GM23338 (cell line): Measurements from ENCODE around the gene CDH4. TPM values are rescaled to one million over a fixed set of nuclear protein-coding genes. Genes with fewer than 3 reads are reported as not detected.

Experiments used
- ATAC-seq: fragments of 200-7000 bp; cut with Tn5 transposase; 3 replicates; pipeline ENCODE4 v1.9.1; 2020
- DNase-seq: peaks from one replicate; pipeline ENCODE4 v3.0.0-alpha.2; 2015; ENCODE audit warnings: low spot score
- H2AFZ ChIP-seq: fragments of 200-600 bp; sonication (generic); 2 replicates; pipeline ENCODE4 v1.8.0; 2016; ENCODE audit warnings: antibody characterized with exemption, mild to moderate bottlenecking, moderate library complexity
- H3F3A ChIP-seq: fragments of 200-600 bp; sonication (generic); replicated peaks from 2 replicates; pipeline ENCODE4 v1.8.0; 2017; ENCODE audit warnings: antibody characterized with exemption, mixed run types, low read depth
- H3K27ac ChIP-seq: fragments of 200-600 bp; sonication (generic); 2 replicates; pipeline ENCODE4 v1.6.1; 2016; ENCODE audit warnings: low read depth
- H3K27me3 ChIP-seq: fragments of 200-600 bp; sonication (generic); 2 replicates; pipeline ENCODE4 v1.8.0; 2016; ENCODE audit warnings: mild to moderate bottlenecking, mixed run types, moderate library complexity; ENCODE audit not compliant: insufficient read depth
- H3K36me3 ChIP-seq: fragments of 200-600 bp; sonication (generic); 2 replicates; pipeline ENCODE4 v1.8.0; 2016; ENCODE audit warnings: mild to moderate bottlenecking; ENCODE audit not compliant: insufficient read depth
- H3K4me1 ChIP-seq: fragments of 200-600 bp; sonication (generic); 2 replicates; pipeline ENCODE4 v1.8.0; 2016; ENCODE audit warnings: mild to moderate bottlenecking, moderate library complexity; ENCODE audit not compliant: insufficient read depth
- H3K4me2 ChIP-seq: fragments of 200-600 bp; sonication (generic); 2 replicates; pipeline ENCODE4 v1.7.1; 2017; ENCODE audit warnings: mixed run types
- H3K4me3 ChIP-seq: fragments of 200-600 bp; sonication (generic); 2 replicates; pipeline ENCODE4 v1.6.1; 2016; ENCODE audit warnings: mixed run types
- H3K79me2 ChIP-seq: fragments of 200-600 bp; sonication (generic); replicated peaks from 2 replicates; pipeline ENCODE4 v1.8.0; 2017; ENCODE audit warnings: mild to moderate bottlenecking; ENCODE audit not compliant: insufficient read depth
- H3K9me2 ChIP-seq: fragments of 200-600 bp; sonication (generic); 2 replicates; pipeline ENCODE4 v1.8.0; 2017; ENCODE audit not compliant: insufficient read depth
- H4K20me1 ChIP-seq: fragments of 200-600 bp; sonication (generic); replicated peaks from 2 replicates; pipeline ENCODE4 v1.8.0; 2017; ENCODE audit warnings: mild to moderate bottlenecking; ENCODE audit not compliant: insufficient read depth
- H3K27ac Mint-ChIP-seq: 2 replicates; pipeline ENCODE4 v1.8.0; 2020; ENCODE audit warnings: inconsistent platforms, mild to moderate bottlenecking, moderate library complexity, mixed read lengths
- H3K27me3 Mint-ChIP-seq: 3 replicates; pipeline ENCODE4 v1.8.0; 2022; ENCODE audit warnings: low read depth, mild to moderate bottlenecking, moderate library complexity, mixed read lengths, inconsistent platforms; ENCODE audit not compliant: insufficient read depth, poor library complexity
- H3K36me3 Mint-ChIP-seq: 3 replicates; pipeline ENCODE4 v1.8.0; 2021; ENCODE audit warnings: low read depth, mild to moderate bottlenecking, inconsistent platforms, moderate library complexity, mixed read lengths
- H3K4me1 Mint-ChIP-seq: 3 replicates; pipeline ENCODE4 v1.8.0; 2020; ENCODE audit warnings: mild to moderate bottlenecking, inconsistent platforms, mixed read lengths
- H3K4me3 Mint-ChIP-seq: 3 replicates; pipeline ENCODE4 v1.8.0; 2021; ENCODE audit warnings: moderate library complexity, mild to moderate bottlenecking, inconsistent platforms, mixed read lengths
- H3K9me3 Mint-ChIP-seq: 3 replicates; pipeline ENCODE4 v1.8.0; 2020; ENCODE audit warnings: moderate library complexity, mild to moderate bottlenecking, inconsistent platforms, mixed read lengths
- CREB1 ChIP-seq: fragments of 250-450 bp; sonication (Bioruptor Pico); IDR thresholded peaks from 2 replicates; pipeline ENCODE4 v1.5.0; 2020; ENCODE audit warnings: low read depth, mild to moderate bottlenecking, moderate library complexity
- ETS1 ChIP-seq: IDR thresholded peaks from 2 replicates; pipeline ENCODE4 v1.6.1; 2016; ENCODE audit warnings: antibody characterized with exemption
- EZH2 ChIP-seq: fragments of 200-600 bp; sonication (generic); IDR thresholded peaks from one replicate; pipeline ENCODE4 v1.8.0; 2017; ENCODE audit warnings: antibody characterized with exemption, mild to moderate bottlenecking, low read depth; ENCODE audit not compliant: unreplicated experiment
- EZH2phosphoT487 ChIP-seq: fragments of 200-600 bp; sonication (generic); IDR thresholded peaks from one replicate; pipeline ENCODE4 v1.8.1; 2018; ENCODE audit warnings: antibody characterized with exemption; ENCODE audit not compliant: unreplicated experiment
- JUNB ChIP-seq: IDR thresholded peaks from one replicate; pipeline ENCODE4 v1.6.1; 2016; ENCODE audit warnings: antibody characterized with exemption; ENCODE audit not compliant: unreplicated experiment
- NANOG ChIP-seq: IDR thresholded peaks from 2 replicates; pipeline ENCODE4 v1.6.1; 2016; ENCODE audit warnings: antibody characterized with exemption, borderline replicate concordance
- ZNF331 ChIP-seq: fragments of 250-450 bp; sonication (Bioruptor Pico); IDR thresholded peaks from 2 replicates; pipeline ENCODE4 v1.5.0; 2020; ENCODE audit warnings: low read depth, mild to moderate bottlenecking, moderate library complexity
- polyA plus RNA-seq: library from polyadenylated mRNA; unstranded; fragments of >200 nt; fragmentation: Nextera tagmentation; extraction: Ambion mirVana; gene quantifications from 2 replicates; pipeline ENCODE4 v1.2.1, GENCODE V29; 2016
- total RNA-seq: library from RNA; depleted of rRNA; stranded (reverse); fragments of >200 nt; shearing (Covaris generic); gene quantifications from 2 replicates; pipeline ENCODE4 v1.2.3, GENCODE V29; 2014
- TF ChIP-seq, protein P1 (sequence below): fragments of 250-450 bp; sonication (Bioruptor Pico); IDR thresholded peaks from 2 replicates; pipeline ENCODE4 v1.5.0; 2020; ENCODE audit warnings: mild to moderate bottlenecking, moderate library complexity

CDH4 gene
- total and polyA plus RNA-seq, 2 experiments from 2014 or later = 1.2 to 4.2 TPM

- TF ChIP-seq, protein P1, sequence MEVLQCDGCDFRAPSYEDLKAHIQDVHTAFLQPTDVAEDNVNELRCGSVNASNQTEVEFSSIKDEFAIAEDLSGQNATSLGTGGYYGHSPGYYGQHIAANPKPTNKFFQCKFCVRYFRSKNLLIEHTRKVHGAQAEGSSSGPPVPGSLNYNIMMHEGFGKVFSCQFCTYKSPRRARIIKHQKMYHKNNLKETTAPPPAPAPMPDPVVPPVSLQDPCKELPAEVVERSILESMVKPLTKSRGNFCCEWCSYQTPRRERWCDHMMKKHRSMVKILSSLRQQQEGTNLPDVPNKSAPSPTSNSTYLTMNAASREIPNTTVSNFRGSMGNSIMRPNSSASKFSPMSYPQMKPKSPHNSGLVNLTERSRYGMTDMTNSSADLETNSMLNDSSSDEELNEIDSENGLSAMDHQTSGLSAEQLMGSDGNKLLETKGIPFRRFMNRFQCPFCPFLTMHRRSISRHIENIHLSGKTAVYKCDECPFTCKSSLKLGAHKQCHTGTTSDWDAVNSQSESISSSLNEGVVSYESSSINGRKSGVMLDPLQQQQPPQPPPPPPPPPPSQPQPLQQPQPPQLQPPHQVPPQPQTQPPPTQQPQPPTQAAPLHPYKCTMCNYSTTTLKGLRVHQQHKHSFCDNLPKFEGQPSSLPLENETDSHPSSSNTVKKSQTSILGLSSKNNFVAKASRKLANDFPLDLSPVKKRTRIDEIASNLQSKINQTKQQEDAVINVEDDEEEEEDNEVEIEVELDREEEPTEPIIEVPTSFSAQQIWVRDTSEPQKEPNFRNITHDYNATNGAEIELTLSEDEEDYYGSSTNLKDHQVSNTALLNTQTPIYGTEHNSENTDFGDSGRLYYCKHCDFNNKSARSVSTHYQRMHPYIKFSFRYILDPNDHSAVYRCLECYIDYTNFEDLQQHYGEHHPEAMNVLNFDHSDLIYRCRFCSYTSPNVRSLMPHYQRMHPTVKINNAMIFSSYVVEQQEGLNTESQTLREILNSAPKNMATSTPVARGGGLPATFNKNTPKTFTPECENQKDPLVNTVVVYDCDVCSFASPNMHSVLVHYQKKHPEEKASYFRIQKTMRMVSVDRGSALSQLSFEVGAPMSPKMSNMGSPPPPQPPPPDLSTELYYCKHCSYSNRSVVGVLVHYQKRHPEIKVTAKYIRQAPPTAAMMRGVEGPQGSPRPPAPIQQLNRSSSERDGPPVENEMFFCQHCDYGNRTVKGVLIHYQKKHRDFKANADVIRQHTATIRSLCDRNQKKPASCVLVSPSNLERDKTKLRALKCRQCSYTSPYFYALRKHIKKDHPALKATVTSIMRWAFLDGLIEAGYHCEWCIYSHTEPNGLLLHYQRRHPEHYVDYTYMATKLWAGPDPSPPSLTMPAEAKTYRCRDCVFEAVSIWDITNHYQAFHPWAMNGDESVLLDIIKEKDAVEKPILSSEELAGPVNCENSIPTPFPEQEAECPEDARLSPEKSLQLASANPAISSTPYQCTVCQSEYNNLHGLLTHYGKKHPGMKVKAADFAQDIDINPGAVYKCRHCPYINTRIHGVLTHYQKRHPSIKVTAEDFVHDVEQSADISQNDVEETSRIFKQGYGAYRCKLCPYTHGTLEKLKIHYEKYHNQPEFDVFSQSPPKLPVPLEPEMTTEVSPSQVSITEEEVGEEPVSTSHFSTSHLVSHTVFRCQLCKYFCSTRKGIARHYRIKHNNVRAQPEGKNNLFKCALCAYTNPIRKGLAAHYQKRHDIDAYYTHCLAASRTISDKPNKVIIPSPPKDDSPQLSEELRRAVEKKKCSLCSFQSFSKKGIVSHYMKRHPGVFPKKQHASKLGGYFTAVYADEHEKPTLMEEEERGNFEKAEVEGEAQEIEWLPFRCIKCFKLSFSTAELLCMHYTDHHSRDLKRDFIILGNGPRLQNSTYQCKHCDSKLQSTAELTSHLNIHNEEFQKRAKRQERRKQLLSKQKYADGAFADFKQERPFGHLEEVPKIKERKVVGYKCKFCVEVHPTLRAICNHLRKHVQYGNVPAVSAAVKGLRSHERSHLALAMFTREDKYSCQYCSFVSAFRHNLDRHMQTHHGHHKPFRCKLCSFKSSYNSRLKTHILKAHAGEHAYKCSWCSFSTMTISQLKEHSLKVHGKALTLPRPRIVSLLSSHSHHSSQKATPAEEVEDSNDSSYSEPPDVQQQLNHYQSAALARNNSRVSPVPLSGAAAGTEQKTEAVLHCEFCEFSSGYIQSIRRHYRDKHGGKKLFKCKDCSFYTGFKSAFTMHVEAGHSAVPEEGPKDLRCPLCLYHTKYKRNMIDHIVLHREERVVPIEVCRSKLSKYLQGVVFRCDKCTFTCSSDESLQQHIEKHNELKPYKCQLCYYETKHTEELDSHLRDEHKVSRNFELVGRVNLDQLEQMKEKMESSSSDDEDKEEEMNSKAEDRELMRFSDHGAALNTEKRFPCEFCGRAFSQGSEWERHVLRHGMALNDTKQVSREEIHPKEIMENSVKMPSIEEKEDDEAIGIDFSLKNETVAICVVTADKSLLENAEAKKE (CRISPR knock-in tag) = no peak
- TF ChIP-seq CREB1 = no peak
Observed at GRCh38 chr20:61919675-61920365, 667.8 kb downstream of the CDH4 start (continued).

DNA sequence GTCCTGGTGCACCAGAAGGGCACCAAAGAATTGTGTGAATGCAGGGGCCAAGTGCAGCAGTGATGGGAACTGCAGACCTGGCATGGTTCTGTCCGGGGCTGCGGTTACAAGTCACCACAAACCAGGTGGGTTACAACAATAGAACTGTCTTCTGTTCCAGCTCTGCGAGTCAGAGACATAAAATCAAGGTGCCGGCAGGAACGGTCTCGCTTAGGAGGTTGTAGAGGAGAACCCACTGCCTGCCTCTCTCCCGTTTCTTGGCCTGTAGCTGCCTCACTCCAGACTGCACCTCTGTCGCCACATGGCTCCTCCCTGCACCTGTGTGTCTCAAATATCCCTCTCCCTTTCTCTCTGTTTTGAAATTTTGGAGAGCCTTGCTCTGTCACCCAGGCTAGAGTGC, 670.4 kb downstream of the CDH4 start:
- peaks cover 5% of the 10 kb centered on the region for H3K27me3 Mint-ChIP-seq
- TF ChIP-seq EZH2 = no peak
- no peak for TF ChIP-seq EZH2phosphoT487
- TF ChIP-seq ZNF331 = no peak
- no peak for TF ChIP-seq ETS1
- no peak for TF ChIP-seq JUNB
- no peak for TF ChIP-seq CREB1
- TF ChIP-seq, protein P1 (CRISPR knock-in tag) = no peak
- TF ChIP-seq NANOG = no peak

More for the DNA sequence above, 670.4 kb downstream of the CDH4 start:
- ATAC-seq (no peak), DNase-seq (no peak)
- no peaks in the 10 kb centered on the region for H3K27me3 ChIP-seq
- no peaks in the 10 kb centered on the region for H3K79me2 ChIP-seq
- H2AFZ ChIP-seq = no peak overlapping the region
- no peaks in the 10 kb centered on the region for H3K36me3 ChIP-seq
- no peak overlapping the region for H3K4me2 ChIP-seq
- no peaks in the 10 kb centered on the region; the same call in 2 of the 3 replicates for H3K36me3 Mint-ChIP-seq
- H4K20me1 ChIP-seq = no peaks in the 10 kb centered on the region
- no peaks in the 10 kb centered on the region for H3K4me1 ChIP-seq
- no peak overlapping the region for H3K4me3 ChIP-seq
- no peaks in the 10 kb centered on the region for H3K9me2 ChIP-seq
- H3K27ac Mint-ChIP-seq = no peak overlapping the region
- no peaks in the 10 kb centered on the region for H3F3A ChIP-seq
- H3K4me3 Mint-ChIP-seq = no peak overlapping the region
- no peak overlapping the region for H3K27ac ChIP-seq
- no peaks in the 10 kb centered on the region for H3K4me1 Mint-ChIP-seq
- H3K9me3 Mint-ChIP-seq = no peaks in the 10 kb centered on the region; the same call in 2 of the 3 replicates
